Uterus (tissue), 4 donors: ENCODE measurements around the gene KNSTRN. TPM values are rescaled to one million over a fixed set of nuclear protein-coding genes. Genes with fewer than 3 reads are reported as not detected.
A peak's percentile ranks its signal among the peaks of the same experiment; 100 is the strongest.

ENCODE experiments used
- DNase-seq, 2 donors: peaks; one replicate each; pipeline ENCODE4 v3.0.0-alpha.2; 2019 to 2020
- H3K27ac ChIP-seq, 2 donors: fragments of 200-600 bp; sonication (generic); 1 replicate in 1 of 2; 2 replicates in 1 of 2; pipeline ENCODE4 v1.5.1; 2016 to 2018
- H3K27me3 ChIP-seq, 2 donors: fragments of 200-600 bp; sonication (generic); one replicate each; pipeline ENCODE4 v1.5.1; 2018 to 2019; ENCODE audit warnings: control low read depth in 1 of 2
- H3K36me3 ChIP-seq, 2 donors: fragments of 200-600 bp; sonication (generic); one replicate each; pipeline ENCODE4 v1.5.1; 2019; ENCODE audit warnings: control low read depth in 1 of 2
- H3K4me1 ChIP-seq, 2 donors: fragments of 200-600 bp; sonication (generic); one replicate each; pipeline ENCODE4 v1.5.1; 2018 to 2019; ENCODE audit warnings: control low read depth in 1 of 2
- H3K4me3 ChIP-seq, 2 donors: fragments of 200-600 bp; sonication (generic); 1 replicate in 1 of 2; 2 replicates in 1 of 2; pipeline ENCODE4 v1.5.1; 2018 to 2019; ENCODE audit warnings: mild to moderate bottlenecking in 1 of 2
- H3K9me3 ChIP-seq, 2 donors: fragments of 200-600 bp; sonication (generic); one replicate each; pipeline ENCODE4 v1.5.1; 2019; ENCODE audit warnings: control low read depth in 1 of 2
- CTCF ChIP-seq, 4 experiments: fragments of 200-600 bp in 2 of 4; fragments of 450-650 bp in 2 of 4; sonication (generic) in 2 of 4; IDR thresholded peaks; one replicate each; pipeline ENCODE4 v1.5.1; 2016 to 2019; ENCODE audit warnings: antibody characterized with exemption in 4 of 4, mild to moderate bottlenecking in 2 of 4, moderate library complexity in 1 of 4
- POLR2A ChIP-seq, 2 donors: fragments of 450-650 bp; IDR thresholded peaks; one replicate each; pipeline ENCODE4 v1.6.1; 2016; ENCODE audit warnings: antibody characterized with exemption in 2 of 2, mild to moderate bottlenecking in 1 of 2, moderate library complexity in 1 of 2
- intact Hi-C: fragments of 100-400 bp; cut with DNase I; formaldehyde crosslinking; loops from one replicate; pipeline ENCODE4 v1.15.1; 2023; ENCODE audit warnings: low total_unique reads
- total RNA-seq, 4 donors: library from RNA; depleted of rRNA in 3 of 4; stranded (reverse); fragments of >200 nt in 3 of 4; gene quantifications; one replicate each; pipeline versions ENCODE4 v1.1.0 to v1.2.4, GENCODE V29; 2014 to 2023
- donor health status: DM: yes; HTN: yes; CAD: no.

KNSTRN gene
- total RNA-seq, 4 donors from 2014 or later: 2.1 to 23.5 (median 9.7) TPM

DNA sequence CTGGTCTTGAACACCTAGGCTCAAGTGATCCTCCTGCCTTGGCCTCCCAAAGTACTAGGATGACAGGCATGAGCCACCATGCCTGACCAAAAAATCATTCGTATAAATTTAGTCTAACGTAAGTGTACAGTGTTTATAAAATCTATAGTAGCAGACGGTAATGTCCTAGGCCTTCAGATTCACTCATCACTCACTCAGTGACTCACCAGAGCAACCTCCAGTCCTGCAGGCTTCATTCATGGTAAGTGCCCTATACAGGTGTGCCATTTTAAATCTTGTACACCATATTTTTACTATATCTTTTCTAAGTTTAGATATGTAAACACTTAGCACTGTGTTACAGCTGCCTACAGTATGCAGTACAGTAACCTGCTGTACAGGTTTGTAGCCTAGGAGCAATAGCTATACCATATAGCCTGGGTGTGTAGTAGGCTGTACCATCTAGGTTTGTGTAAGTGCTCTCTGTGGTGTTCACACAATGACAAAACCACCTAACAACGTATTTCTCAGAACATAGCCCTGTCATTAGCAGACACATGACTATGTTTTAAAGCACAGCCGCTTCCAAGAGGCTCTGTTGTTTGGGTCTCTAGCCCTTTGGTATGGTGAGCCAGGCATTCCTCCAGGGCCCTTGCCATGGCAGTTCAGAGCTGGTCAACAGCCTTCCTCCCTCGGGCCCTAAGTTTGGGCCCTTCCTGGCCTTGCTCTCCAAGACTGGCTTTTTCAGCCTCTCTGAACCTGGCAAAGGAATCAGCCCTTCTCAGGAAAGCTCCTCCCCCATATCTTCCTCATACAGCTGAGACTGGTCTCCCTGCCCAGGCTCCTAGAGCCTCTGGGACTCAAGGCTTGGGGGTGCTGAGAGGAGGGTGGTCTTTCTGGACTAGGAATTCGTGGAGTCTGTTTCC, 39.9 kb upstream of the KNSTRN start:
- Histone ChIP-seq H3K36me3 (no peaks in the 10 kb centered on the region), H3K4me1 (peaks cover 7 to 16% of the 10 kb centered on the region in 2 donors), H3K27me3 (no peaks in the 10 kb centered on the region), H3K27ac (peak overlapping the region; percentile 5 to 48), H3K4me3 (no peak overlapping the region), H3K9me3 (no peaks in the 10 kb centered on the region)
- intact Hi-C loops: loop anchor here (10.0 kb wide), 1 partner anchor 58 kb away; the partner anchor contains the start of gene ANKRD63
- no peak for DNase-seq
- TF ChIP-seq POLR2A (IDR thresholded peaks at IDR 0.05): no peak
- TF ChIP-seq CTCF (IDR thresholded peaks at IDR 0.05): no peak

DNA sequence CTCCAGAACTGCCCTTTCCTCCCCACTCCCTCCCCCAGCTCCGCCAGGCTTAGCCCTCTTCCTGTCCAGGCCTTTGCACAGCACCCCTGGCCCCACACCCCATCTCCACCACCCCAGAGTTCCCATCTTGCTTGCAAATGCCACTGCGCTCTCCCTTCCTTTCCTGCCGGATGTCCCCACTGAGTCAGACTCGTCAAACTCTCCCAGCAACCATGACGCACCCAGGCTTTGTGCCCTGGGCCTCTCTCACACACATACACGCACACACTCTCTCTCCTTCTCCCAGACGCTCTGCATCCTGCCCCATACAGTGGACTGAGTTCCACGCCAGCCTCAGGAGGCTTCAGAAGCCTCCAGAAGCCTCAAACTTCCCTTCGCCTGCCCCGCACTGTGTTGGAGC, 39.0 kb upstream of the KNSTRN start:
- TF ChIP-seq CTCF (IDR thresholded peaks at IDR 0.05) (no peak), POLR2A (IDR thresholded peaks at IDR 0.05) (no peak)
- no peaks in the 10 kb centered on the region for H3K9me3 ChIP-seq
- no peaks in the 10 kb centered on the region for H3K27me3 ChIP-seq
- peaks cover 3 to 9% of the 10 kb centered on the region in 2 donors for H3K4me1 ChIP-seq
- H3K27ac ChIP-seq: peak overlapping the region; percentile 5 to 48
- no peak overlapping the region for H3K4me3 ChIP-seq
- H3K36me3 ChIP-seq: no peaks in the 10 kb centered on the region
- DNase-seq: no peak
- intact Hi-C loops: loop anchor here (10.0 kb wide), 1 partner anchor 59 kb away; the partner anchor contains the start of gene ANKRD63

DNA sequence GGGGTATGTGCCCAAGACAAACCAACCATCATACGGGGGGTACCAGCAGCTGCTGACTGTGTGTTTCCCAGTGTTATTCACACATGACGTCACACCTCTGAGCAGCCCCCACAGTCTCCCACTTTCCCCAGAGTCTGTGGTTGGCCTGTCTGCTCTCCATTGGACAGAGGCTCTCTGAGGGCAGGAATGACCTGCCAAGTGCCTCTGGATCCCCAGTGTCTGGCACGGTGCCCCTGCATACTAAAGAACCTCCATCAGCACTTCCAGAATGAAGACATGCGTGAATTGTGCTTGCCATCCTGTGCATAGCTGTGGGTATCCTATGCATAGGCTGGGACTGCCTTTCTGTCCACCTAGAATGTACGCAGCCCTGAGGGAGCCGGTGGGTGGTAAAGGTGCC, 38.3 kb upstream of the KNSTRN start:
- Histone ChIP-seq H3K27me3 (no peaks in the 10 kb centered on the region), H3K4me3 (no peak overlapping the region), H3K9me3 (no peaks in the 10 kb centered on the region), H3K4me1 (peaks cover 2 to 3% of the 10 kb centered on the region in 2 donors), H3K27ac (peak overlapping the region in 1 of 2 donors; percentile 48), H3K36me3 (no peaks in the 10 kb centered on the region)
- DNase-seq: no peak
- intact Hi-C loops: loop anchor here (10.0 kb wide), 1 partner anchor 59 kb away; the partner anchor contains the start of gene ANKRD63
- TF ChIP-seq CTCF (IDR thresholded peaks at IDR 0.05) (no peak), POLR2A (IDR thresholded peaks at IDR 0.05) (no peak)

GRCh38 chr15:40344631-40345120, 37.8 kb upstream of the KNSTRN start:
- Histone ChIP-seq H3K27me3 (no peaks in the 10 kb centered on the region), H3K27ac (no peak overlapping the region), H3K36me3 (no peaks in the 10 kb centered on the region), H3K4me3 (no peak overlapping the region), H3K4me1 (peaks cover 0 to 3% of the 10 kb centered on the region in 2 donors), H3K9me3 (no peaks in the 10 kb centered on the region)
- peak; percentile 56 for DNase-seq
- intact Hi-C loops: loop anchor here (10.0 kb wide), 1 partner anchor 60 kb away; the partner anchor contains the start of gene ANKRD63
- peak; percentile 58 to 64 (median 62) for TF ChIP-seq CTCF (IDR thresholded peaks at IDR 0.05)
- no peak for TF ChIP-seq POLR2A (IDR thresholded peaks at IDR 0.05)
